Measurements from ENCODE around the gene NRTN. TPM values are rescaled to one million over a fixed set of nuclear protein-coding genes. Genes with fewer than 3 reads are reported as not detected.

Gene NRTN
- total and polyA plus RNA-seq, 2 of the 13 experiments (the other 11 are each of a cell fraction or from before 2014, with no cell fraction given): 4.1 to 5.3 TPM

- TF ChIP-seq, protein P1, sequence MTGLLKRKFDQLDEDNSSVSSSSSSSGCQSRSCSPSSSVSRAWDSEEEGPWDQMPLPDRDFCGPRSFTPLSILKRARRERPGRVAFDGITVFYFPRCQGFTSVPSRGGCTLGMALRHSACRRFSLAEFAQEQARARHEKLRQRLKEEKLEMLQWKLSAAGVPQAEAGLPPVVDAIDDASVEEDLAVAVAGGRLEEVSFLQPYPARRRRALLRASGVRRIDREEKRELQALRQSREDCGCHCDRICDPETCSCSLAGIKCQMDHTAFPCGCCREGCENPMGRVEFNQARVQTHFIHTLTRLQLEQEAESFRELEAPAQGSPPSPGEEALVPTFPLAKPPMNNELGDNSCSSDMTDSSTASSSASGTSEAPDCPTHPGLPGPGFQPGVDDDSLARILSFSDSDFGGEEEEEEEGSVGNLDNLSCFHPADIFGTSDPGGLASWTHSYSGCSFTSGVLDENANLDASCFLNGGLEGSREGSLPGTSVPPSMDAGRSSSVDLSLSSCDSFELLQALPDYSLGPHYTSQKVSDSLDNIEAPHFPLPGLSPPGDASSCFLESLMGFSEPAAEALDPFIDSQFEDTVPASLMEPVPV (CRISPR knock-in tag; IDR thresholded peaks at IDR 0.05): no peak
- TF ChIP-seq JUNB (CRISPR knock-in tag; IDR thresholded peaks at IDR 0.05; ENCODE audit: borderline replicate concordance) (no peak), HNRNPUL1 (IDR thresholded peaks at IDR 0.05; ENCODE audit: low read depth, low read length) (no peak), ZIK1 (CRISPR knock-in tag; IDR thresholded peaks at IDR 0.05; ENCODE audit: borderline replicate concordance, low read depth) (no peak; the same call in 1 of the 2 replicates), ZNF646 (CRISPR knock-in tag; IDR thresholded peaks at IDR 0.05) (no peak), KDM2A (CRISPR knock-in tag; IDR thresholded peaks at IDR 0.05; ENCODE audit: borderline replicate concordance, low read depth) (peak; percentile 33; the same call in 1 of the 2 replicates), MAFF (IDR thresholded peaks at IDR 0.05; ENCODE audit: low read depth, low read length) (no peak), DNMT3B (CRISPR knock-in tag; conservative IDR thresholded peaks at IDR 0.05) (no peak), ZNF296 (CRISPR knock-in tag; conservative IDR thresholded peaks at IDR 0.05) (no peak), ZNF768 (CRISPR knock-in tag; IDR thresholded peaks at IDR 0.05) (peak; percentile 99), TIGD3 (CRISPR knock-in tag; IDR thresholded peaks at IDR 0.05; ENCODE audit: borderline replicate concordance) (no peak), ZBTB43 (CRISPR knock-in tag; conservative IDR thresholded peaks at IDR 0.05) (0 out of 2 replicates have a peak, but pooled peaks have one; percentile 35), ZSCAN9 (CRISPR knock-in tag; IDR thresholded peaks at IDR 0.05; ENCODE audit: borderline replicate concordance) (no peak), ZNF414 (CRISPR knock-in tag; IDR thresholded peaks at IDR 0.05) (no peak)
- TF ChIP-seq, protein P2, sequence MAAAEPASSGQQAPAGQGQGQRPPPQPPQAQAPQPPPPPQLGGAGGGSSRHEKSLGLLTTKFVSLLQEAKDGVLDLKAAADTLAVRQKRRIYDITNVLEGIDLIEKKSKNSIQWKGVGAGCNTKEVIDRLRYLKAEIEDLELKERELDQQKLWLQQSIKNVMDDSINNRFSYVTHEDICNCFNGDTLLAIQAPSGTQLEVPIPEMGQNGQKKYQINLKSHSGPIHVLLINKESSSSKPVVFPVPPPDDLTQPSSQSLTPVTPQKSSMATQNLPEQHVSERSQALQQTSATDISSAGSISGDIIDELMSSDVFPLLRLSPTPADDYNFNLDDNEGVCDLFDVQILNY (CRISPR knock-in tag; conservative IDR thresholded peaks at IDR 0.05): no peak
These were observed 4.3 kb upstream of the NRTN start (continued) for GRCh38 chr19:5800361-5801270.
